Measurements from ENCODE around the gene GRK3. TPM values are rescaled to one million over a fixed set of nuclear protein-coding genes. Genes with fewer than 3 reads are reported as not detected.

Gene GRK3
- total and polyA plus RNA-seq, 8 donors, result 18.4 to 33.9 (median 23.8) TPM

DNA sequence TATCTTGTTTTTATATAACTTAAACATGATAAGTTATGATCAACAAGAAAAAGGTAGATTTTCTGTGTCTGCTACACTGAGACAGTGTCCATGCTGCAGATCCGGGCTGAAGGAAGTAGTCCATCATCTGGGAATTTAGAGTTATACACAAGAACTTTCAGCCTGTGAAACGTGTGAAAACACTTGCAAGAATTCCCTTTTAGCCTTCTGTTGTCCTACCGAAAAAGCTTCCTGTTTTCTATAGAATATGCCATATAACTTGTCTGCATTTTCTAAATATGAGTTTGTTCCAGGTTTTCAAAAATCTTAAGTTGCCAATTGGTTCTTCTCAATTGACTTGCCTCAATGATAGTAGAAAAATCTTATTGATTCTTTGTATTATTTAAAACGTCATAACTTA is 113.2 kb downstream of the GRK3 start:
- TF ChIP-seq, protein P1, sequence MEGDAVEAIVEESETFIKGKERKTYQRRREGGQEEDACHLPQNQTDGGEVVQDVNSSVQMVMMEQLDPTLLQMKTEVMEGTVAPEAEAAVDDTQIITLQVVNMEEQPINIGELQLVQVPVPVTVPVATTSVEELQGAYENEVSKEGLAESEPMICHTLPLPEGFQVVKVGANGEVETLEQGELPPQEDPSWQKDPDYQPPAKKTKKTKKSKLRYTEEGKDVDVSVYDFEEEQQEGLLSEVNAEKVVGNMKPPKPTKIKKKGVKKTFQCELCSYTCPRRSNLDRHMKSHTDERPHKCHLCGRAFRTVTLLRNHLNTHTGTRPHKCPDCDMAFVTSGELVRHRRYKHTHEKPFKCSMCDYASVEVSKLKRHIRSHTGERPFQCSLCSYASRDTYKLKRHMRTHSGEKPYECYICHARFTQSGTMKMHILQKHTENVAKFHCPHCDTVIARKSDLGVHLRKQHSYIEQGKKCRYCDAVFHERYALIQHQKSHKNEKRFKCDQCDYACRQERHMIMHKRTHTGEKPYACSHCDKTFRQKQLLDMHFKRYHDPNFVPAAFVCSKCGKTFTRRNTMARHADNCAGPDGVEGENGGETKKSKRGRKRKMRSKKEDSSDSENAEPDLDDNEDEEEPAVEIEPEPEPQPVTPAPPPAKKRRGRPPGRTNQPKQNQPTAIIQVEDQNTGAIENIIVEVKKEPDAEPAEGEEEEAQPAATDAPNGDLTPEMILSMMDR (IDR thresholded peaks at IDR 0.05), result no peak
- peaks cover 0 to 14% of the 10 kb centered on the region in 2 donors for H3K36me3 ChIP-seq
- DNase-seq (no peak), ATAC-seq (no peak)
- H3K4me3 ChIP-seq, result no peak overlapping the region
- no peaks in the 10 kb centered on the region for H3K27me3 ChIP-seq
- H3K4me1 ChIP-seq, result no peaks in the 10 kb centered on the region
- intact Hi-C loops (cut with DNase I), result no loop called here
- H3K9me3 ChIP-seq, result no peaks in the 10 kb centered on the region
- no peak overlapping the region for H3K27ac ChIP-seq

DNA sequence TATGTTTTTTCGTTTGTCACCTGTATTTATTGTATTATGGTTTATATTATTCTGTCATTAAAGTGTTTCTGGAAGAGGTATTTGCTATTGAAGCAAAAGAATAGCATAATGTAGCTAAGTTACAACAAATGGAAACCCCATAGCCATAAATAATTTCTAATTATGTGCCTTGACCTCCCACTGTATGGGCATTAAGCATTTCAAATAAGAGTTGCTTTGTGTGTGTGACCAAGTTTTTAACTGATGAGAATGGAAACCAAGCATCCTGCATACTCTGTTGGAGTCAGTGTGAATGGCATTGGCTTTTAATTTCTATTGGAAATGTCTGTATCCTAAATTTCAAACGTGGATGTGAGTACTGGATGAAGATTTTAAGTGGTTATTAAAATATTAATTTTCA is 115.6 kb downstream of the GRK3 start:
- TF ChIP-seq, protein P1 (IDR thresholded peaks at IDR 0.05), result no peak
- intact Hi-C loops (cut with DNase I), result no loop called here
- DNase-seq (no peak), ATAC-seq (no peak)
- H3K4me1 ChIP-seq, result no peaks in the 10 kb centered on the region
- no peaks in the 10 kb centered on the region for H3K27me3 ChIP-seq
- H3K27ac ChIP-seq, result no peak overlapping the region
- H3K36me3 ChIP-seq, result peaks cover 0 to 5% of the 10 kb centered on the region in 2 donors
- H3K4me3 ChIP-seq, result no peak overlapping the region
- H3K9me3 ChIP-seq, result no peaks in the 10 kb centered on the region

DNA sequence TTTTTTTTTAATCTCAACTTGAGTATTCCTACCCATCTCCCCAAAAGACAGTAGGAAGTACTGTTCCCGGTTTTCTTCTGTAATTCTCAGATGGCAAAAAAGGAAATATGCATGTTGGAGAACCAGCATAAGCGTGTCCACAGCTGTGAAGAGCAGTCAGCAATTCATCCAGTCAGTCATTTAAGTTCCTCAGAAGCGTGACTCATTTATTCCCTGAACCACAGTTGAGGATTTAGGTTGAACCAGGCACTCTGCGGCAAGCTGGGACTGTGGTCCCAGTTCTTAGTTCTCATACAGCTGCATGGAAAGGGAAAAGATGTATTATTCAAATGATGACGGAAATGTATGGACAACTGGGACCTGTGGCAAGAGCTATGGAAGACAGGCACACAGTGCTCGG is 116.5 kb downstream of the GRK3 start:
- Histone ChIP-seq H3K9me3 (no peaks in the 10 kb centered on the region), H3K4me1 (no peaks in the 10 kb centered on the region), H3K36me3 (peaks cover 0 to 5% of the 10 kb centered on the region in 2 donors), H3K27me3 (no peaks in the 10 kb centered on the region), H3K4me3 (no peak overlapping the region), H3K27ac (no peak overlapping the region)
- DNase-seq, result no peak
- TF ChIP-seq, protein P1 (IDR thresholded peaks at IDR 0.05), result no peak
- peak; percentile 71 for ATAC-seq
- intact Hi-C loops (cut with DNase I), result no loop called here

DNA sequence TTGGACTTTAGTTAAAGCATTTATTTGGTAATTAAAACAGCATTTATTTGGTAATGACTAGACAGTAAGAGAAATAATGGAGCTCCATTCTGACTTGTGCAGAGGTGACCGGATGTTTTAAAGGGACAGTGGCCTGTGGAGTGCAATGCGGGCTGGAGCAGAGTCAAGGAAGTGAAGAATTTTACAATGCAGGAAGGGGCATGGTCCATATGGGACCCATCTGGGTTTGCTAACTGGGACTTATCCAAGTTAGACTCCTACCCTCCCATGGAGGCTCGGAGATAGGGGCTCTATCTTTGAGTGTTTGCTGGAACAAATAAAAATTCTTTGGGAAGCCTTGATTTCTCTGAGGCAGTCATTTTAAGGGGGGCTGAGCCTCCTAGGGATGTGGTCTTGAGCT is 117.6 kb downstream of the GRK3 start:
- no peak overlapping the region for H3K4me3 ChIP-seq
- no peak overlapping the region for H3K27ac ChIP-seq
- no peak for DNase-seq
- TF ChIP-seq, protein P1 (IDR thresholded peaks at IDR 0.05), result no peak
- H3K4me1 ChIP-seq, result no peaks in the 10 kb centered on the region
- intact Hi-C loops (cut with DNase I), result no loop called here
- ATAC-seq, result no peak
- H3K9me3 ChIP-seq, result no peaks in the 10 kb centered on the region
- H3K27me3 ChIP-seq, result no peaks in the 10 kb centered on the region
- H3K36me3 ChIP-seq, result peaks cover 0 to 5% of the 10 kb centered on the region in 2 donors

DNA sequence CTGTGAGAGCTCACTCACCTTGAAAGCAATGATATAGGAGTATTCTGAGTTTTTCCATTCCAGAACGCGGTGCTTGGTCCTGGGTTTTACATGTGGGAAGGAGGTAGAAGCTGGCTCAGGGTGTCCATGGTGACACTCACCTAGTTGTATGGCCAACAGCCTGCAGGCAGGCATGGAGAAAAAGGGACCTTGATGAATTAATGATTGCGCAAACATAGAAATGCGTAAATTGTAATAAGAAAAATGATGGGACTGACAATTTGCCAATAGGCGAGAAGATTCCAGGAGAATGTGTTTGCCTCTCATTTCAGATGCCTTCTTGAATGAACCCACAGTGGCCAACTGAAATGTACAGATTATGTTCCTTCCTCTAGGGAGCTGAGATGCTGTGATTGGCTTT is 124.2 kb downstream of the GRK3 start:
- H3K9me3 ChIP-seq, result no peaks in the 10 kb centered on the region
- no peaks in the 10 kb centered on the region for H3K27me3 ChIP-seq
- intact Hi-C loops (cut with DNase I), result no loop called here
- H3K27ac ChIP-seq, result no peak overlapping the region
- no peaks in the 10 kb centered on the region for H3K4me1 ChIP-seq
- DNase-seq, result no peak
- H3K36me3 ChIP-seq, result peaks cover 0 to 40% of the 10 kb centered on the region in 2 donors
- ATAC-seq, result no peak
- H3K4me3 ChIP-seq, result no peak overlapping the region
- TF ChIP-seq, protein P1 (IDR thresholded peaks at IDR 0.05), result no peak
